Muscle of leg (tissue), 11 donors: ENCODE measurements around the gene ADGRB3. TPM values are rescaled to one million over a fixed set of nuclear protein-coding genes. Genes with fewer than 3 reads are reported as not detected.

ENCODE experiments used
- DNase-seq: peaks from one replicate; pipeline ENCODE4 v3.0.0; 2013
- H3K27ac ChIP-seq: one replicate; pipeline ENCODE4 v1.5.1; 2013; ENCODE audit warnings: mild to moderate bottlenecking, low read length, control low read depth
- H3K27me3 ChIP-seq: one replicate; pipeline ENCODE4 v1.6.1; 2013; ENCODE audit warnings: low read length; ENCODE audit not compliant: control insufficient read depth, insufficient read depth
- H3K36me3 ChIP-seq: one replicate; pipeline ENCODE4 v1.6.1; 2013; ENCODE audit warnings: low read length; ENCODE audit not compliant: control insufficient read depth, insufficient read depth
- H3K4me1 ChIP-seq: one replicate; pipeline ENCODE4 v1.6.1; 2013; ENCODE audit warnings: low read length; ENCODE audit not compliant: control insufficient read depth, insufficient read depth
- H3K4me3 ChIP-seq: one replicate; pipeline ENCODE4 v1.5.1; 2013; ENCODE audit warnings: low read length, control low read depth
- H3K9me3 ChIP-seq: replicated peaks from 2 replicates; pipeline ENCODE4 v1.6.1; 2013; ENCODE audit warnings: low read depth, low read length; ENCODE audit not compliant: control insufficient read depth
- WGBS: methylation state at CpG from one replicate; pipeline ENCODE4 v1.1.5; 2013; ENCODE audit warnings: missing lambda C conversion rate; ENCODE audit not compliant: insufficient coverage; 5-methylcytosine and 5-hydroxymethylcytosine counted together
- polyA plus RNA-seq, 8 donors: library from polyadenylated mRNA; unstranded; fragments of 120-200 nt; gene quantifications; one replicate each; pipeline versions ENCODE4 v1.2.1 to v1.2.3, GENCODE V29; 2013; ENCODE audit warnings: inconsistent platforms in 1 of 8, low replicate concordance in 1 of 8; ENCODE audit not compliant: insufficient read length in 8 of 8, insufficient read depth in 1 of 8
- total RNA-seq: library from RNA; stranded (reverse); fragments of 120-200 nt; gene quantifications from one replicate; pipeline ENCODE4 v1.2.4, GENCODE V29; 2013

The ADGRB3 gene
- total and polyA plus RNA-seq, 9 donors, result 0.78 to 2.6 (median 1.3) TPM

DNA sequence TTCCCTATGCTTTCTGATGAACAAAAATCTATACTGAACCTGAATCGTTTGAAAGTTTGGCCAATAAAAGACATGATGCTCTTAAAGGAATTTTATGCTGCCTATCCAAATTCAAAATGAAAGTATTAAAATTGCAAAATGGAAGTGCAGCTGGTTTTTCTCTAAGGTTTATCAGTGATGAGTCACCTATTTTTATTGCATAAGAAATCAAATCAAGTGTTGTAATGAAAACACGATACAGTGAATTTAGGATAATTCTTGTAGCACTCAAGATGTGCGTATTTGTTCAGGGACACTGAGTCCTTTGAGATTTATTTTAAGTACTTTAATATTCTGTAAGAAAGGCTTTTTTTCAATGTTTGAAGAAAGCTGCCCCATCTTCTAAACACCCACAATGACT, 409.5 kb downstream of the ADGRB3 start:
- Histone ChIP-seq H3K27me3 (no peaks in the 10 kb centered on the region), H3K4me3 (no peak overlapping the region), H3K27ac (no peak overlapping the region), H3K9me3 (no peaks in the 10 kb centered on the region), H3K4me1 (no peaks in the 10 kb centered on the region), H3K36me3 (no peaks in the 10 kb centered on the region)
- no peak for DNase-seq
- WGBS, result no CpG with 5 or more reads among the region's 3 CpGs

DNA sequence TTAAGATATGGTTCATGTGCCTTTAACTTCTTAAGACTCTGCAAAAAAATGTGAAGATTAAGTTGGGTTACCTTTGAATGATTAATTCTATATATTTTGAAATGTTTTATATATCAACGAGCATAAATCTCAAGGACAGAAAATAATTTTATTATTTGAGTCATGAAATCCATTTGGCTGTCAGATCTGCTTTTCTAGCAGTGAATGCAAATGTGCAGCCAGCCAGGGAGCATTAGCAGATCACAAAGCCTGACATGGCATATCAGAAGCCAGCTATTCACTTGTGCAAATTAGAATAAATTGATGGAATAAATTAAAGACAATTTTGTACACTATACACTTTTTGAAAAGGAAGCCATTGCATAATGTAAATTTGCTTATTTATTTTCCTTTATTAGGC, 424.3 kb downstream of the ADGRB3 start:
- H3K4me1 ChIP-seq, result no peaks in the 10 kb centered on the region
- no peaks in the 10 kb centered on the region for H3K27me3 ChIP-seq
- WGBS, result no CpG with 5 or more reads among the region's 1 CpG
- H3K36me3 ChIP-seq, result no peaks in the 10 kb centered on the region
- H3K4me3 ChIP-seq, result no peak overlapping the region
- DNase-seq, result no peak
- H3K9me3 ChIP-seq, result no peaks in the 10 kb centered on the region
- H3K27ac ChIP-seq, result no peak overlapping the region

DNA sequence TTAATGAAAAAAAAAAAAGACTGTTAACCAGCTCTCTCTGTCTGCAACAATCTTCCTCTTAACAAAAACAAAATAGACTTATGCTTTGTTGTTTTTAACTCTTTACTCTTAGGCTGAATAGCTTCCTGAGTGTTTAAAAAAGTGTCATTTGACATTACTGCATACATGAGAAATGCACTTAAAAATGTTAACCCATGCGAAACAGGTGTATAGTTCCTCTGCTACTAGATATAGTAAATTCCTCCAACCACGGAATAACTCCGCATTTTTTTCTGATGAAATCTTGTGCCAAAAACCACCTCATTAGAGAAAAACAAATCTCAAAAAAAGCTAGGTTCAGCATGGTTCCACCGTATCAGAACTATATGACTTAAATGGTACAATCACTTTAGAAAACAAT, 426.0 kb downstream of the ADGRB3 start:
- Histone ChIP-seq H3K36me3 (no peaks in the 10 kb centered on the region), H3K9me3 (no peaks in the 10 kb centered on the region), H3K27ac (no peak overlapping the region), H3K27me3 (no peaks in the 10 kb centered on the region), H3K4me3 (no peak overlapping the region), H3K4me1 (no peaks in the 10 kb centered on the region)
- DNase-seq, result no peak
- 100% methylated on average over 1 of the region's 4 CpGs for WGBS

DNA sequence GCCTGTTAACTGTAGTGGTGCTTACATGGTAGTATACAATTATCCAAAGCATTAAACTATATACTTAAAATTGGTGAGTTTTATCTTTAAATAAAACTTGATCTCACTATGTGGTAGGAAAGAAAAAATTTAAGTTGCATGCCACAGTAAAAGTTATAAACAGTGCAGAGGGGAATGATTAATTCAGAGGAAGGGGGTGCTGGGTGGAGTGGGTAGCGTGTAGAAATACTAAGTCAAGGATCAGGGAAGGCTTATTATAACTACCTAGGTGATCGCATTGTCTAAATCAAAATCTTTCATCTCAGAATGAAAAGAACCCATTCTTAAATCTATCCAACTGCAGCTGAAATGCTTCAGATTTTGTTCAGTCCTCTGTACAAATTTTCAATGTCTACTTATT, 428.3 kb downstream of the ADGRB3 start:
- no peak overlapping the region for H3K27ac ChIP-seq
- H3K4me3 ChIP-seq, result no peak overlapping the region
- H3K36me3 ChIP-seq, result no peaks in the 10 kb centered on the region
- no peaks in the 10 kb centered on the region for H3K9me3 ChIP-seq
- no peaks in the 10 kb centered on the region for H3K27me3 ChIP-seq
- no peak for DNase-seq
- no CpG with 5 or more reads among the region's 2 CpGs for WGBS
- H3K4me1 ChIP-seq, result no peaks in the 10 kb centered on the region

DNA sequence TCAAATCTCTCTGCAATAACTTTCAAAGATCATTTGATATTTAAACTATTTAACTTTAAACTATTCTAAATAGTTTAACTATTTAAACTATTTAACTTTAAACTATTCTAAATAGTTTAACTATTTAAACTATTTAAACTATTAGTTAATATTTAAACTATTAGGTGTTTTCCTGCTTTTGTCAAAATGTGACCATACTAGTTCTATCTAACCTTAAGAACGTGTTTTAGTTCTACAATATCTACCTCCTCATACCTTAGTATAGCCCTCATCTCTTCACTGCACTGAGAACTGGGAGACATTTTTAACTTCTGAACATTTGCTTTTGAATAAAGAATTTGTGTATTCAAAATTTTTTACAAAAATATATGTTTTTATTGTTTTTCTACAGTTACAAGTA, 429.1 kb downstream of the ADGRB3 start:
- Histone ChIP-seq H3K4me1 (no peaks in the 10 kb centered on the region), H3K36me3 (no peaks in the 10 kb centered on the region), H3K27ac (no peak overlapping the region), H3K27me3 (no peaks in the 10 kb centered on the region), H3K4me3 (no peak overlapping the region), H3K9me3 (no peaks in the 10 kb centered on the region)
- WGBS, result no CpG with 5 or more reads among the region's 1 CpG
- DNase-seq, result no peak

DNA sequence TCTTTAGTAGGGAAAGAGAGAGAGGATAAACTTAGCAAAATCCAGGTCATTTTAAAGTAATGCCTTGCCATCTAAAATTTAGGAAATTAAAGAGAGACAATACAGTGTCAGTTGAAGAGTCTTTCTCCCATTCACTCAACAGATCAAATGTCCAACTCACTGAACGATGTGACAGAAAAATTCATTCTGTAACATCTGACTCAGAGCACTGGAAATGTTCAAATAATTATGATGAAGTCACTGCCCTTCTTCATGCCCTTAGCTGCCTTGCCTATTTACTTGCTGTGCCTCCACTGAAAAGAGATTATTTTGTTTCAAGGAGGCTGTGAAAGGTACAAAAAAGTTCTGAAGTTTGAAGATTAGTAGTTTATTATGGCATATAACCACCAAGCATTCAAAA, 434.8 kb downstream of the ADGRB3 start:
- Histone ChIP-seq H3K4me3 (no peak overlapping the region), H3K36me3 (no peaks in the 10 kb centered on the region), H3K27ac (no peak overlapping the region), H3K4me1 (no peaks in the 10 kb centered on the region), H3K27me3 (no peaks in the 10 kb centered on the region), H3K9me3 (no peaks in the 10 kb centered on the region)
- DNase-seq, result no peak
- 50% methylated on average over 1 of the region's 1 CpG for WGBS

DNA sequence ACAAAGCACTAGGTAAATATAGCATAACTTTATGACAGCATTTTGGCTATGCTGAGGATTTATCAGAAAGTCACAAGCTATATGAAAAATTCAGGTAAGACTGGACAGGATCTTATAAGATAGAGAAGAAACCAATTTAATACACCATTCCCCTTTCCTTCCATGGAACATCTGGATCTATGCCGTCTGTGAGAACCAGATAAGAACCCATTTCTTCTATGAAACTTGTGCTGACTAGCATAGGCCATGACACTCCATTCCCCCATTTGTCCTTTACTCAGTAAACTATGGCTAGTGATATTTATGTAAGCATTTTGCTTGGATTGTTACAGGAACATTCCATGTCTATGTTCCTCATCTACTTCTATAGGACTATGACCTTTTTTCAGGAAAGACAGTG, 437.7 kb downstream of the ADGRB3 start:
- DNase-seq, result no peak
- WGBS, result no CpG with 5 or more reads among the region's 1 CpG
- no peaks in the 10 kb centered on the region for H3K4me1 ChIP-seq
- H3K9me3 ChIP-seq, result no peaks in the 10 kb centered on the region
- H3K27ac ChIP-seq, result no peak overlapping the region
- no peaks in the 10 kb centered on the region for H3K36me3 ChIP-seq
- H3K4me3 ChIP-seq, result no peak overlapping the region
- H3K27me3 ChIP-seq, result no peaks in the 10 kb centered on the region

DNA sequence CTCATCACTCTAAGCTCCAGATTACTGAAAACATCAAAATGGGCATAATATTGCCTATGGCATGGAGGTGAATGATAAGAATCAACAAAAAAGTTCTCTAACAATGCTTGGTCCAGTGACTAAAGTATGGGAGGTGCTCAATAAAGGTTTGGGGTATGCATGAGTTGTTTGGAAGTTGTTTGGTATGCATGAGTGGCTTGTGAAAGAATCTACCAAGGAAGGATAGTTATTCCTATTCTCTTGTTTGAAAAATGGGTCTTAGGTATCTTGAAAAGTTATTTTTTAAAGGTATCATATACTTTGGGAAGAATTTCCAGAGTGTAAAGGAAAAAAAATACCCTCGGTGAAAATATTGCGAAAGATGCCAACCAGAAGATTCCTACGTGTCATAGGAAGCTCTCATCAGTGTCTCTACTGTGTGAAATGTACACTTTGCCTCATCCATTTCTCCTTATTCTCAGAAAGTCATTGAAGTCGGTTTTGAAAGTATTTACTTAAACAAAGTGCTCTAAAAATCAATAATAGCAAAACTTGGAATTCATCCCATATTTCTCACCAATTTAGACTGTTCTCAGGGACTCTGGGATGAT, 449.8 kb downstream of the ADGRB3 start:
- H3K4me1 ChIP-seq, result no peaks in the 10 kb centered on the region
- H3K4me3 ChIP-seq, result no peak overlapping the region
- H3K36me3 ChIP-seq, result no peaks in the 10 kb centered on the region
- no peaks in the 10 kb centered on the region for H3K9me3 ChIP-seq
- no peaks in the 10 kb centered on the region for H3K27me3 ChIP-seq
- WGBS, result no CpG with 5 or more reads among the region's 4 CpGs
- H3K27ac ChIP-seq, result no peak overlapping the region
- DNase-seq, result no peak

DNA sequence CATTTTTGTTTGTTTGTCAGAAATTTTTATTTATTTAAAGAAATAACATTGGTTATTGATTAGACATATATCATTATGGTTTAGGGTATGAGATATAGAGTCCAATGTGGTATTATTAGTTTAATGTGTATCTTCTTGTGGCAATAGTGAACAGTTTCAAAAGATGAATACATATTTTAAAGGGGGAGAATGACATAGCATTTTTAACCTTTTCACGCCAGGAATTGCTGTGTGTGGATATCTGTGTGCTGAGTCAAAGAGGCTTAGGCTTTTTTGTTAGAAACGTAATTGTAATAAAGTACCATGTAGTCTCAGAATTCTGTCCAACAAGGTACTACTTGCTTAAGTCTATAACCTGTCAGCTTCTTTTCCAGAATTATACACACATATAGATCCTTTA, 451.6 kb downstream of the ADGRB3 start:
- no peaks in the 10 kb centered on the region for H3K4me1 ChIP-seq
- H3K27ac ChIP-seq, result no peak overlapping the region
- H3K27me3 ChIP-seq, result no peaks in the 10 kb centered on the region
- DNase-seq, result no peak
- H3K9me3 ChIP-seq, result no peaks in the 10 kb centered on the region
- no peaks in the 10 kb centered on the region for H3K36me3 ChIP-seq
- WGBS, result 100% methylated on average over 1 of the region's 2 CpGs
- no peak overlapping the region for H3K4me3 ChIP-seq

DNA sequence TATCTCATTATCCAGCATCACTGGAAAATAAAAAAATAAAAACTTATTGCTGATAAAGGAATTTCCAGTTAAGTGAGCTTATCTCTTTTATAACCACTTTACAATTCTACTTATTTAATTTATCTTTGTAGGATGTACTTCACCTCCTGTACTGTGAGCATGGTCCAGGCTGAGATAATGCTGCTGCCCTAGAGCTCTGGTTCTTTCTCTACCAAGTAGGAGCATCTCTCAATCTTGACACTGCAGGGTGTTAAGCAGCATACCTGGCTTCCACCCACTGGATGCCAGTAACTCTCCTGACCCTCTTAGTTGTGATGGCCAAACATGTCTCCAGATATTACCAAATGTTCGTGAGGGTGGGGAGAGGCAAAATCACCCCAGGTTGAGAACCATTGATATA, 454.5 kb downstream of the ADGRB3 start:
- no peaks in the 10 kb centered on the region for H3K27me3 ChIP-seq
- no peak overlapping the region for H3K27ac ChIP-seq

DNA sequence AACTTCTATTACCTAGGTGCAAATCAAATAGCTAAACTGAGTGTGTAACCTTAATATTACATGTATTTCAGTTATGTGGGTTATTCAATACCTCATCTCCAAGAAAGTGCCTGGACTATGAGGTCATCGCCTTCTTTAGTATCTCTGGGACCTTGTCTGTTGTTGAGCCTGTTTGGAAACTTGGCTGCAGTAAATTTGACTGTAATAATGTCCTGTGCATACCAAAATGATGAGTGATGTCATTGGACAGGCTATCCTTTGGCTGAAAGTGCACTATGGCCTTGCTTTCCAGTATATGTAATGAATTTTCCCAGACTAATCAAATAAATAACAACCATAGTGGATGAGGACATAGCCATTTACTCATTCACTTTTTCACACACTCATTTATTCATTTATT, 455.1 kb downstream of the ADGRB3 start:
- no peaks in the 10 kb centered on the region for H3K4me1 ChIP-seq
- H3K36me3 ChIP-seq, result no peaks in the 10 kb centered on the region
- no CpG with 5 or more reads among the region's 1 CpG for WGBS
- peak; percentile 89 for DNase-seq
- no peaks in the 10 kb centered on the region for H3K27me3 ChIP-seq
- no peak overlapping the region for H3K4me3 ChIP-seq
- no peaks in the 10 kb centered on the region for H3K9me3 ChIP-seq
- H3K27ac ChIP-seq, result no peak overlapping the region

More for the DNA sequence above, 454.5 kb downstream of the ADGRB3 start:
- no CpG with 5 or more reads among the region's 1 CpG for WGBS
- Histone ChIP-seq H3K4me3 (no peak overlapping the region), H3K36me3 (no peaks in the 10 kb centered on the region), H3K4me1 (no peaks in the 10 kb centered on the region), H3K9me3 (no peaks in the 10 kb centered on the region)
- no peak for DNase-seq
